Body of pancreas (tissue), 4 donors: Measurements from ENCODE around the gene ING5. TPM values are rescaled to one million over a fixed set of nuclear protein-coding genes. Genes with fewer than 3 reads are reported as not detected.

Source experiments
- ATAC-seq: fragments of 150-250 bp; one replicate; pipeline ENCODE4 v1.9.1; 2016
- DNase-seq, 4 donors: peaks; one replicate each; pipeline ENCODE4 v3.0.0-alpha.2; 2019
- H3K27ac ChIP-seq, 4 donors: fragments of 200-600 bp; sonication (generic); 1 replicate in 3 of 4; 2 replicates in 1 of 4; pipeline versions ENCODE4 v1.5.1 to v1.6.1; 2016 to 2019; ENCODE audit warnings: mild to moderate bottlenecking in 1 of 4, mixed read lengths in 1 of 4, moderate library complexity in 1 of 4
- H3K27me3 ChIP-seq, 2 donors: fragments of 200-600 bp; sonication (generic); one replicate each; pipeline ENCODE4 v1.6.0; 2016; ENCODE audit warnings: mild to moderate bottlenecking in 1 of 2
- H3K36me3 ChIP-seq, 2 donors: fragments of 200-600 bp; sonication (generic); replicated peaks in 1 of 2; 2 replicates each; pipeline ENCODE4 v1.5.1; 2016; ENCODE audit warnings: low read depth in 2 of 2; ENCODE audit not compliant: insufficient read depth in 1 of 2
- H3K4me1 ChIP-seq: fragments of 200-600 bp; sonication (generic); one replicate; pipeline ENCODE4 v1.6.0; 2016
- H3K4me3 ChIP-seq, 2 donors: fragments of 200-600 bp; sonication (generic); 1 replicate in 1 of 2; 2 replicates in 1 of 2; pipeline ENCODE4 v1.5.1; 2016 to 2019
- H3K9me3 ChIP-seq, 3 donors: fragments of 200-600 bp; sonication (generic); 1 replicate in 2 of 3; 2 replicates in 1 of 3; pipeline ENCODE4 v1.5.1; 2016
- CTCF ChIP-seq, 7 experiments: fragments of 450-650 bp in 4 of 7; fragments of 200-600 bp in 3 of 7; sonication (generic) in 3 of 7; IDR thresholded peaks; one replicate each; pipeline ENCODE4 v1.5.1; 2016 to 2019; ENCODE audit warnings: antibody characterized with exemption in 7 of 7
- POLR2A ChIP-seq, 3 donors: fragments of 450-650 bp; IDR thresholded peaks; one replicate each; pipeline ENCODE4 v1.6.1; 2016; ENCODE audit warnings: antibody characterized with exemption in 3 of 3, mild to moderate bottlenecking in 2 of 3
- WGBS, 2 donors: methylation state at CpG; one replicate each; pipeline ENCODE4 v1.1.5; 2017; 5-methylcytosine and 5-hydroxymethylcytosine counted together
- intact Hi-C: fragments of 100-400 bp; cut with DNase I; formaldehyde crosslinking; loops from one replicate; pipeline ENCODE4 v1.15.1; 2023
- total RNA-seq, 2 donors: library from RNA; depleted of rRNA; stranded (reverse); fragments of >200 nt; gene quantifications; one replicate each; pipeline ENCODE4 v1.1.0, GENCODE V29; 2016

Gene ING5
- total RNA-seq, 2 donors from 2014 or later, result 28.5 to 89.0 TPM

- Histone ChIP-seq H3K27me3 (no peaks in the 10 kb centered on the region), H3K4me1 (peaks cover 15% of the 10 kb centered on the region), H3K9me3 (no peaks in the 10 kb centered on the region), H3K4me3 (peak overlapping the region in 1 of 2 donors; percentile 25), H3K27ac (peak overlapping the region in 3 of 4 donors; percentile 36 to 92 (median 90)), H3K36me3 (no peaks in the 10 kb centered on the region)
- TF ChIP-seq POLR2A (IDR thresholded peaks at IDR 0.05), result no peak
- 73 to 78% methylated on average over 23 of the region's 23 CpGs for WGBS, 2 donors
- DNase-seq (no peak), ATAC-seq (no peak)
- intact Hi-C loops, result no loop called here
These were observed 31.8 kb downstream of the ING5 start for GRCh38 chr2:241733391-241734207.

- WGBS, 2 donors, result 0 to 2% methylated on average over 1 to 25 of the region's 25 CpGs
- peak overlapping the region in 3 of 4 donors; percentile 36 to 92 (median 90) for H3K27ac ChIP-seq
These were observed 32.3 kb downstream of the ING5 start for GRCh38 chr2:241734208-241734466.

GRCh38 chr2:241734467-241735208 is 32.8 kb downstream of the ING5 start, which contains the start of gene D2HGDH:
Gene D2HGDH, plus strand, starts transcription at chr2:241734630. Its CDS starts 595 bp downstream, at chr2:241735225.
- intact Hi-C loops, result no loop called here
- peak; percentile 95 for ATAC-seq
- Histone ChIP-seq H3K36me3 (no peaks in the 10 kb centered on the region), H3K27me3 (no peaks in the 10 kb centered on the region), H3K9me3 (no peaks in the 10 kb centered on the region), H3K4me3 (peak within 1 kb of the TSS; percentile 72 to 92), H3K4me1 (peaks cover 15% of the 10 kb centered on the region), H3K27ac (peak within 1 kb of the TSS; percentile 72 to 92 (median 88))
- WGBS, 2 donors, result 1% methylated on average over 73 of the region's 98 CpGs; no CpG with 5 or more reads in 1 of the 2 donors
- DNase-seq, result peak; percentile 94 to 97 (median 96)
- TF ChIP-seq CTCF (IDR thresholded peaks at IDR 0.05) (peak in 1 of 7 experiments; percentile 7), POLR2A (IDR thresholded peaks at IDR 0.05) (peak in 2 of 3 donors; percentile 55 to 58)

More at GRCh38 chr2:241734208-241734466, 32.3 kb downstream of the ING5 start:
- ATAC-seq, result no peak
- Histone ChIP-seq H3K36me3 (no peaks in the 10 kb centered on the region), H3K4me3 (peak overlapping the region in 1 of 2 donors; percentile 25), H3K27me3 (no peaks in the 10 kb centered on the region), H3K4me1 (peaks cover 15% of the 10 kb centered on the region), H3K9me3 (no peaks in the 10 kb centered on the region)
- intact Hi-C loops, result no loop called here
- DNase-seq, result no peak
- TF ChIP-seq POLR2A (IDR thresholded peaks at IDR 0.05) (peak in 2 of 3 donors; percentile 16 to 40), CTCF (IDR thresholded peaks at IDR 0.05) (no peak)

- Histone ChIP-seq H3K27me3 (no peaks in the 10 kb centered on the region), H3K36me3 (no peaks in the 10 kb centered on the region), H3K4me1 (peaks cover 15% of the 10 kb centered on the region), H3K4me3 (no peak overlapping the region), H3K9me3 (no peaks in the 10 kb centered on the region), H3K27ac (no peak overlapping the region)
- WGBS, 2 donors, result 79 to 86% methylated on average over 3 of the region's 3 CpGs
- intact Hi-C loops, result no loop called here
- ATAC-seq (no peak), DNase-seq (no peak)
- TF ChIP-seq POLR2A (IDR thresholded peaks at IDR 0.05) (no peak), CTCF (IDR thresholded peaks at IDR 0.05) (no peak)
These were observed 34.3 kb downstream of the ING5 start for GRCh38 chr2:241736111-241736510.

- no peak for ATAC-seq
- WGBS, 2 donors, result 92 to 93% methylated on average over 7 to 16 of the region's 17 CpGs
These were observed 36.3 kb downstream of the ING5 start for GRCh38 chr2:241738040-241738686.

More at GRCh38 chr2:241738040-241738686, 36.3 kb downstream of the ING5 start:
- Histone ChIP-seq H3K27ac (no peak overlapping the region), H3K36me3 (no peaks in the 10 kb centered on the region), H3K4me3 (no peak overlapping the region), H3K27me3 (no peaks in the 10 kb centered on the region), H3K4me1 (peaks cover 15% of the 10 kb centered on the region), H3K9me3 (no peaks in the 10 kb centered on the region)
- intact Hi-C loops, result no loop called here
- no peak for DNase-seq
- TF ChIP-seq CTCF (IDR thresholded peaks at IDR 0.05), result no peak
